ENCODE results near the gene CTSL. TPM values are rescaled to one million over a fixed set of nuclear protein-coding genes. Genes with fewer than 3 reads are reported as not detected.

Gene CTSL
- total RNA-seq, 2 donors from 2014 or later = 3.4 to 4.0 TPM

DNA sequence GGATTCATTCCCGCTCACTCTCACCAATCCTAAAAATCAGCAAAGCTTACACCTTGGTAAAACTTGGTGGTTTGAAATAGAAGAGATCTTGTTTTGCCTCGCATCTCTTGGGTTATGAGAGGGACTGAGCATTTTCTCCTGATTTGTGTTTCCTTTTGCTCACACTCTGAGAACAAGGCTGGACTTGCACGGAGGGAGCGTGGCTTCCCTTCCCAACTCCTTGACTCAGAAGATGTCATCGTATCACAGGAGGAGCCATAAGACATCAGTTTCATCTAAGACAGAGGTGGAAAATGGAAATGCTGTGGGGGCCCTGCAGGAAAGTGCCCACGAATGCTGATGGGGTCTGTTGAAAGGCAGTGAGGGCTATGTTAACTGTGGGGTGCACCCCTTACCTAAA lies 37.4 kb downstream of the CTSL start:
- Mint-ChIP-seq H3K27me3 (peaks cover 15% of the 10 kb centered on the region), H3K4me1 (no peaks in the 10 kb centered on the region), H3K4me3 (no peak overlapping the region), H3K27ac (no peak overlapping the region), H3K36me3 (ENCODE audit: low read depth) (no peaks in the 10 kb centered on the region)
- H3K9me3 ChIP-seq (ENCODE audit: control insufficient read depth, low read length, poor library complexity, severe bottlenecking) = no peaks in the 10 kb centered on the region
- DNase-seq (no peak), ATAC-seq (no peak)

DNA sequence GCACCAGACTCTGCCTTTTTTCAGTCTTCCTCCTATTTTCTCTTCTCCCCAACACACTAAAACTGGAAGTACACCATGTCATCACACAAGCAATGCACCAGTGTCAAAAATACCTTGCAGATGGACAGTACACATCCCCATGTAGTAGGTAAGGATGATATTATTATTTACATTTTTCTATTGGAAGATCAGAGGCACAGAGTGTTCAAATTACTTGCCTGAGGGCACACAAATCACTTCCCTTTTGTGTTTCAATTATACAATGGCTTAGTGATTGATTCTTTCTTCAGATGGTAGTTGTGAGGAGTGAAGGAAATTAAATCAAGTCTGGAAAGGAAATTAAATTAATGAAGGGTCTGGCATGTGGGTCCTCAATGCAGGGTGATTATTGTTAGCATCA lies 39.6 kb downstream of the CTSL start:
- DNase-seq = no peak

DNA sequence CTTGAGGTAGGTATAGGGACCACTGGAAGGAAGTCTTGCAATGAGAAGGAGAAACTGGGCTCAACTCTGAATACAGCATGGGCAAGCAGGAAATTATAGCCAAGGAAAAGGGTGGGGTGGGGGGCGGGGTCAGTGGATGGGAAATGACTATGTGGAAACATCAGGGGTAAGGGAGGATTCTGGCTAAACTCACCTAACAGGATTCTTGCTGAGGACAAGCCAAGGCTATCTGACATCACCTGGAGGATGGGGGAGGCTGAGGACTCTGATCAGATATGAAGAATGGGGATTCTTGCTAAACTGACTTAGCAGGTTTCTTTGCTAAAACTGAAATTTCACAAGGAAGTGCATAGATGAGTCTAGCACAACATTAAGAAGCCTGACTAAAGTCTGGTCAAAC lies 40.8 kb downstream of the CTSL start:
- no peak overlapping the region for H3K4me3 Mint-ChIP-seq
- DNase-seq (no peak), ATAC-seq (no peak)
- no peaks in the 10 kb centered on the region for H3K36me3 Mint-ChIP-seq (ENCODE audit: low read depth)
- no peak overlapping the region for H3K27ac Mint-ChIP-seq
- peaks cover 24% of the 10 kb centered on the region for H3K27me3 Mint-ChIP-seq
- no peaks in the 10 kb centered on the region for H3K4me1 Mint-ChIP-seq
- no peaks in the 10 kb centered on the region for H3K9me3 ChIP-seq (ENCODE audit: control insufficient read depth, low read length, poor library complexity, severe bottlenecking)

More for the DNA sequence above, 39.6 kb downstream of the CTSL start:
- no peaks in the 10 kb centered on the region for H3K9me3 ChIP-seq (ENCODE audit: control insufficient read depth, low read length, poor library complexity, severe bottlenecking)
- Mint-ChIP-seq H3K4me3 (no peak overlapping the region), H3K27me3 (peaks cover 21% of the 10 kb centered on the region), H3K27ac (no peak overlapping the region), H3K4me1 (no peaks in the 10 kb centered on the region), H3K36me3 (ENCODE audit: low read depth) (no peaks in the 10 kb centered on the region)
- no peak for ATAC-seq

DNA sequence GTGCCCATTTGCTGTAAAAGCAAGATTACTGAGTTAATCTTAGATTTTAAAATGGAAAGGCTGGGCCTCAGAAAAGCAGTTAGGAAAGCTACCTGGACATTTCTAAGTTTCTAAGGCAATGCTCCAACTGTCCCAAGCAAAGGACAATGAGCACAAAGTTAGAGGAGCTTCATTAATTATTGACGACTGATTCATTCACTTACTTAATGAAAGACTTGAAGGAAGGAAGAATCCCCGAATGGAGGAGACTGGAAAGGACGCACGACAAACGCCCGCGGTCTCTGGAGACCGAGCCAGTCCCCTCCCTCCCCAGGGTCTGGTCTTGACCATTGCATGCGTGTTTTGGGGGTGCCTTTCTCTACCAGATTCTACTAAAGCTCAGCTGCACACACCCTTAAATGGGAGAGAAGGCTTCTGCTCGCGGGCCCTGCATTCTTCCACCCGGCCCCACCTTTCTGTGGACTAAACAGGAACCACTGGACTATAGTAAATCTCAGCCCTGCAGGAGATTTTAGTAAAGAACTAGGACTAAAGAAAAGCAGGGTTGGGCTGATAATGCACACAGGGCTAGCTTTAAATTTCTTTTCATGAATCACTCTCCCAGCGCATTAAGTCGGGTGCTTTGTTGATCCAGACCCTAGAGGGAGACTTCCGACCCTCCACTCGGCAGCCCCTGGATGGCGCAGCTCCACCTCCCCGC lies 44.8 kb downstream of the CTSL start:
- H3K4me1 Mint-ChIP-seq = no peaks in the 10 kb centered on the region
- DNase-seq (no peak), ATAC-seq (no peak)
- no peaks in the 10 kb centered on the region for H3K9me3 ChIP-seq (ENCODE audit: control insufficient read depth, low read length, poor library complexity, severe bottlenecking)
- no peak overlapping the region for H3K27ac Mint-ChIP-seq
- H3K4me3 Mint-ChIP-seq = no peak overlapping the region
- H3K36me3 Mint-ChIP-seq (ENCODE audit: low read depth) = no peaks in the 10 kb centered on the region
- H3K27me3 Mint-ChIP-seq = peaks cover 17% of the 10 kb centered on the region

DNA sequence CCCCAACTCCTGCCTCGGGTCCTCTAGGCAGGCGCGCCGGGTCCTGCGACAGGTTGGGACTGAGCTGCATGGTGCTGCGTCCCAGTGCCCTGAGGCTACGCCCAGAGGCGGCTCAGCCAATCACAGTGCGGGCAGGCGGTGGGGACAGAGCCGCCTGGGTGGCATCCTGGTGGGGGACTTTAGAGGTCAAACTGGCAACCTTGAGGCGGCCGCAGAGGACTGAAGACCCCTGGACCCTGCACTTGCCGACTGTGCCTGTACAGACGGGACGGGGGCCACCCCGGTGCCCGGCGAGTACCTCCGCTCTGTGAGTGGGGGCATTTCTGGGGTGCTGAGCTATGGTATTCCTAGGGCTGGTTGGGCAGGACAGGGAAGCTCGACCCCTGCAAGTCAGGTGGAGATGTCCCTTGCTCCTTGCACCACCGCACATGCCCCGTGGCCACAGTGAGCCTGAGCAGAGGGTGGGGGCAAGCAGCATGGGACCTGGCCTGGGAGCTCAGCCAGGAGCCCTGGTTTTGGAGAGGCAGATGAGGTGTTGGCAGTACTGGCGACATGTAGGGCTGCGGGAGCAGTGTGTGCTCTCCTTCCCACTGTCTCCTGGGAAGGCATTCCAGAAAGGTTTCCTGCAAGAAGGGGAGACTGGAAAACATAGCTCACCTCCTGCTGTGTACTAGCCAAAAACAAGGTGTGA lies 45.5 kb downstream of the CTSL start:
- no peak overlapping the region for H3K4me3 Mint-ChIP-seq
- H3K9me3 ChIP-seq (ENCODE audit: control insufficient read depth, low read length, poor library complexity, severe bottlenecking) = no peaks in the 10 kb centered on the region
- ATAC-seq = no peak

DNA sequence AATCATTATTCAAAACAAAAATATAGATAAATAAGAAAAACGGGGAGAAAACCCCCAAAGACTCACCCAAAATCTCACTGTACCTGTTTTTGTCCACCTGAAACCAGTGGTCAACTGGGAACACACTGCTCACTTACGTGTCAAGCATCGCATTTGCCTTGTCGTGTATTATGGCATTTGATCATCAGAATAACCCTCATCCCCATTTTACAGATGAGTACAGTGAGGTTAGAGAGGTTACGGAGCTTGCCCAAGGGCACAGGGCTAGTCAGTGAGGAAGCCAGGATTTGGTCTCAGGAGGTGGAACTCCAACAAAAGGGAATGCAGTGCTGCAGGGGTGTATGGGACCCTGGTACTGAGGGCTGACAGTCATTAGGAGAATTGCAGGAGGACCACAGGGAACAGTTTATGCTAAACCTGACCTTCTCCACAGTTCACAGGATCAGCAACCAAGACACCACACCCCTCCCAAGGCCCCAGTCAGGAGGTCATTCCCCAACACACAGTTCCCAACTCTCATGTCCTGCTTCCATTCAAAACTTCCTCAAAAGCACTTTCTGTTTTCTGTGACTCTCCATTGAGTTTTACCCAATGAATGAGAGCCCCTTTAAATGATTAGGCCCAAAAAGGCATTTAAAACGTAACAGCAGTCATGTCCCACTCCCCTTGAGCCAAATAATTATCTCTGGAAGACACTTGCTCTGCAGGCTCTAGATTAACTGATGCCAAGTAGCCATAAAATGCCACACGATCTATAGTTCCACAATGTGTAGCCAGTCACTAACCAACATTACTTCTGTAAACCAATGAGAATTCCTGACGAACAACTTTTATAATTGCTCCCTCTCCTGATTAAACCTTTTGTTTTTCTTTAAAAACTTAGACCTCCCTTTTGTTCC lies 50.8 kb downstream of the CTSL start:
- H3K27me3 Mint-ChIP-seq = peaks cover 6% of the 10 kb centered on the region
- H3K27ac Mint-ChIP-seq = no peak overlapping the region
- no peaks in the 10 kb centered on the region for H3K4me1 Mint-ChIP-seq
- ATAC-seq (no peak), DNase-seq (no peak)
- H3K36me3 Mint-ChIP-seq (ENCODE audit: low read depth) = no peaks in the 10 kb centered on the region
- H3K9me3 ChIP-seq (ENCODE audit: control insufficient read depth, low read length, poor library complexity, severe bottlenecking) = no peaks in the 10 kb centered on the region
- H3K4me3 Mint-ChIP-seq = no peak overlapping the region

More for the DNA sequence above, 45.5 kb downstream of the CTSL start:
- H3K4me1 Mint-ChIP-seq = no peaks in the 10 kb centered on the region
- H3K27ac Mint-ChIP-seq = no peak overlapping the region
- no peak for DNase-seq
- peaks cover 22% of the 10 kb centered on the region for H3K27me3 Mint-ChIP-seq
- H3K36me3 Mint-ChIP-seq (ENCODE audit: low read depth) = no peaks in the 10 kb centered on the region

DNA sequence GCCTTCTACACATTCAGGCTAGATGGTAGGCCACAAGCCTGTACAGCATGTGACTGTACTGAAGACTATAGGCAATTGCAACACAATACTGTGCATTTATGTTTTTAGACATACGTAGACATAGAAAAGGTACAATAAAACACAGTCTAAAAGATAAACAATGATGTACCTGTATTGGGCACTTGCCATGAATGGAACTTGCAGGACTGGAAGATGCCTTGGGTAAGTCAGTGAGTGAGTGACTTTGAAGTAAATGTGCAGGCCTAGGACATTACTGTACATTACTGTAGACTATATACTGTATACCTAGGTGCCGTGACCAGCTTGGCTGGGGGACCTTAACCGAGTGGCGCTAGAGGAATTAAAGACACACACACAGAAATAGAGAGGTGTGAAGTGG lies 53.1 kb downstream of the CTSL start:
- DNase-seq (no peak), ATAC-seq (no peak)
- no peaks in the 10 kb centered on the region for H3K9me3 ChIP-seq (ENCODE audit: control insufficient read depth, low read length, poor library complexity, severe bottlenecking)
- no peaks in the 10 kb centered on the region for H3K36me3 Mint-ChIP-seq (ENCODE audit: low read depth)
- no peak overlapping the region for H3K4me3 Mint-ChIP-seq
- H3K27me3 Mint-ChIP-seq = peaks cover 5% of the 10 kb centered on the region
- H3K27ac Mint-ChIP-seq = no peak overlapping the region
- no peaks in the 10 kb centered on the region for H3K4me1 Mint-ChIP-seq

Other genes starting within 250 kb of the CTSL start
- gene DAPK1, start 228.3 kb upstream of the CTSL start, total RNA-seq = 1 to 10 TPM; 1.7 to 3.2 TPM
- not detected for gene SPATA31E1, start 156.8 kb downstream of the CTSL start, total RNA-seq
- not detected for gene SPATA31C1, start 191.8 kb downstream of the CTSL start, total RNA-seq
- gene CDK20, start 248.4 kb downstream of the CTSL start, total RNA-seq = 1 to 10 TPM; 5.0 to 9.1 TPM